ENCODE measurements around the gene RCAN2.

RCAN2 gene

GRCh38 chr6:46320505-46320904 is 170.7 kb downstream of the RCAN2 start:
- TF ChIP-seq CTCF (IDR thresholded peaks at IDR 0.05; ENCODE audit: low read length) (no peak), EZH2 (optimal IDR thresholded peaks at IDR 0.05; ENCODE audit: low read depth, low read length) (no peak), EZH2phosphoT487 (IDR thresholded peaks at IDR 0.05; ENCODE audit: low read length) (no peak)
- no peak overlapping the region for H3K9ac ChIP-seq (ENCODE audit: low read length)
- no peak overlapping the region for H3K4me2 ChIP-seq (ENCODE audit: low read depth, low read length)
- no peak overlapping the region for H3K4me3 ChIP-seq (ENCODE audit: low read length)
- H3K27me3 ChIP-seq (replicated peaks; ENCODE audit: insufficient read depth, low read length): no peaks in the 10 kb centered on the region
- H3K27ac ChIP-seq (ENCODE audit: low read length): no peak overlapping the region
- no peaks in the 10 kb centered on the region for H3K9me2 ChIP-seq (replicated peaks; ENCODE audit: insufficient read depth, low read length)
- no peaks in the 10 kb centered on the region for H3F3A ChIP-seq (ENCODE audit: insufficient read depth, low read length)
- no peaks in the 10 kb centered on the region for H3K36me3 ChIP-seq (replicated peaks; ENCODE audit: insufficient read depth, low read length)
- H3K4me1 ChIP-seq (ENCODE audit: low read length): no peaks in the 10 kb centered on the region
- H3K79me2 ChIP-seq (ENCODE audit: low read length): no peaks in the 10 kb centered on the region
- no peak overlapping the region for H2AFZ ChIP-seq (ENCODE audit: low read length)
- H4K20me1 ChIP-seq (ENCODE audit: insufficient read depth, low read length): no peaks in the 10 kb centered on the region
- no peaks in the 10 kb centered on the region for H3K9me3 ChIP-seq (replicated peaks; ENCODE audit: insufficient read depth, low read length)
- DNase-seq: no peak

DNA sequence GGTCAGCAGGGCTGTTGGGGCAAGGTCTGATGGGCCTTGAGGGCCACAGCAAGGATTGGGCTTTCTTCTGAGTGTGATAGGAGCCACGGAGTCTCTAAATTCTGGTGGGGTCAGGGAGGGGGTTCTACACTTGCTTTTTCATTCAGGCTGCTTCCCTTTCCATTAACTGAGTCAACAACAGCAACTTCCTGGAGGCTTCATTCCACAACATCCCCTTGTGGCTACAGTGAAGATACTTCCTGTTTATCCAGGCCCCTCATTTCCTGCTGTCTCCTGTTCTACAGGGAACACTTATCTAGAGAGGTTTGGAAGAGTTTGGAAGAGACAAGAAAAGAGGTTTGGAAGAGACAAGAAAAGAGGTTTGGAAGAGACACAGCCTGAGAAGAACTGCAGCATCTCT is 175.7 kb downstream of the RCAN2 start:
- Histone ChIP-seq H4K20me1 (ENCODE audit: insufficient read depth, low read length) (no peaks in the 10 kb centered on the region), H3K9ac (ENCODE audit: low read length) (no peak overlapping the region), H3K4me1 (ENCODE audit: low read length) (no peaks in the 10 kb centered on the region), H3K36me3 (replicated peaks; ENCODE audit: insufficient read depth, low read length) (no peaks in the 10 kb centered on the region), H3F3A (ENCODE audit: insufficient read depth, low read length) (no peaks in the 10 kb centered on the region), H3K4me2 (ENCODE audit: low read depth, low read length) (no peak overlapping the region), H3K4me3 (ENCODE audit: low read length) (no peak overlapping the region), H2AFZ (ENCODE audit: low read length) (no peak overlapping the region), H3K9me2 (replicated peaks; ENCODE audit: insufficient read depth, low read length) (no peaks in the 10 kb centered on the region), H3K27me3 (replicated peaks; ENCODE audit: insufficient read depth, low read length) (no peaks in the 10 kb centered on the region), H3K27ac (ENCODE audit: low read length) (no peak overlapping the region), H3K79me2 (ENCODE audit: low read length) (no peaks in the 10 kb centered on the region), H3K9me3 (replicated peaks; ENCODE audit: insufficient read depth, low read length) (no peaks in the 10 kb centered on the region)
- DNase-seq: no peak
- TF ChIP-seq EZH2phosphoT487 (IDR thresholded peaks at IDR 0.05; ENCODE audit: low read length) (no peak), EZH2 (optimal IDR thresholded peaks at IDR 0.05; ENCODE audit: low read depth, low read length) (no peak), CTCF (IDR thresholded peaks at IDR 0.05; ENCODE audit: low read length) (no peak)

DNA sequence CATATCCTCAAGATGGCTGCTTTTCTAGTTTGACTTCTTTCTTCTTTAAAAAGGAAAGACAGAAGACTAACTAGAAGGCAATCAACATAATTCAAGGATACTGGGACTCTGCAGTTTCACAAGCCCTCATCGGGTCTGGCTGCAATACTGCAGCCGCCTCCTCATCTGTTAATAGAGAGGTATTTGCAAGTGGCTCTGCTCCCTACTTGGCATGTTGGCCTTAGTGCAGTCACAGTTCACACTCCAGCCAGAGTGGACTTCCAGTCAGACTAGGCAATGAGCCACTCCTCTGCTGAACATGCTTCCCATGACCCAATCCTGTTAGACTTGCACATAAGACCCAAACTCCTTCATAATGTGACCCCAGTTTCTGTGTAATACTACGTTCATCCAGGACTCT is 178.6 kb downstream of the RCAN2 start:
- no peaks in the 10 kb centered on the region for H3K9me2 ChIP-seq (replicated peaks; ENCODE audit: insufficient read depth, low read length)
- no peak for TF ChIP-seq EZH2phosphoT487 (IDR thresholded peaks at IDR 0.05; ENCODE audit: low read length)
- TF ChIP-seq EZH2 (optimal IDR thresholded peaks at IDR 0.05; ENCODE audit: low read depth, low read length): no peak
- TF ChIP-seq CTCF (IDR thresholded peaks at IDR 0.05; ENCODE audit: low read length): no peak

More for the DNA sequence above, 178.6 kb downstream of the RCAN2 start:
- no peak overlapping the region for H3K4me3 ChIP-seq (ENCODE audit: low read length)
- no peak overlapping the region for H3K4me2 ChIP-seq (ENCODE audit: low read depth, low read length)
- H3K4me1 ChIP-seq (ENCODE audit: low read length): no peaks in the 10 kb centered on the region
- no peak overlapping the region for H3K9ac ChIP-seq (ENCODE audit: low read length)
- H3F3A ChIP-seq (ENCODE audit: insufficient read depth, low read length): no peaks in the 10 kb centered on the region
- no peaks in the 10 kb centered on the region for H3K9me3 ChIP-seq (replicated peaks; ENCODE audit: insufficient read depth, low read length)
- H3K27me3 ChIP-seq (replicated peaks; ENCODE audit: insufficient read depth, low read length): no peaks in the 10 kb centered on the region
- no peak for DNase-seq
- H2AFZ ChIP-seq (ENCODE audit: low read length): no peak overlapping the region
- no peaks in the 10 kb centered on the region for H3K36me3 ChIP-seq (replicated peaks; ENCODE audit: insufficient read depth, low read length)
- no peaks in the 10 kb centered on the region for H4K20me1 ChIP-seq (ENCODE audit: insufficient read depth, low read length)
- H3K79me2 ChIP-seq (ENCODE audit: low read length): no peaks in the 10 kb centered on the region
- no peak overlapping the region for H3K27ac ChIP-seq (ENCODE audit: low read length)
